NCI-H510A treated with DMSO at 0.1 percent for 48 hours (cell line): ENCODE data around the gene TMEM123.

ENCODE experiments used
- DNase-seq: peaks from one replicate; lab custom pipeline; 2025; lab: John Stamatoyannopoulos, UW

TMEM123 gene

DNA sequence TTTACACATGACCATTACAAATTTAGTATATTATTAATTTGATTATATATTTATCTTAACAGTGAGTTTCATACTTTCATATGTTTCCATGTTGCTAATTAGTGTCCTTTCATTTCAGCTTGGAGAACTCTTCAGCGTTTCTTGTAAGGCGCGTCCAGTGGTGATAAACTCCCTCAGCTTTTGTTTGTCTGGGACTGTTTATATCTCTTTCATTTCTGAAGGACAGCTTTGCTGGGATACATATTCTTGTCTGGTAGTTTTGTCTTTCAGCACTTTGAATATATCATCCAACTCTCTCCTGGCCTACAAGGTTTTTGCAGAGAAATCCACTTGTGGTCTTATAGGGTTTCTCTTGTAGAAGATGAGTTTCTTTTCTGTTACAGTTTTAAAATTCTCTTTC is 93.2 kb downstream of the TMEM123 start:
- DNase-seq, result no peak

DNA sequence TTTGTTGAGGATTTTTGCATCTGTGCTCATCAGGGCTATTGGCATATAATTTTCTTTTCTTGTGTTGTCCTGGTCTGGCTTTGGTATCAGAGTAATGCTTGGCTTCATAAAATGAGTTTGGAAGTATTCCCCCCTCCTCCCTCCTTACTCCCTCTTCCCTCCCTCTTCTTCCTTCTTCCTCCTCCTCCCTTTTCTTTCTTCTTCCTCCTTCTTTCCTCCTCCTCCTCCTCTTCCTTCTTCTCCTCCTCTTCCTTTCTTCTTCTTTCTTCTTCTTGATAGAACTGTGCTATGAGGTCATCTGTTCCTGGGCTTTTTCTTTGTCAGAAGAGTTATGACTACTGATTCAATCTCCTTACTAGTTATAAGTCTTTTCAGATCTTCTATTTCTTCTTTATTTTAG is 95.4 kb downstream of the TMEM123 start:
- DNase-seq, result no peak

DNA sequence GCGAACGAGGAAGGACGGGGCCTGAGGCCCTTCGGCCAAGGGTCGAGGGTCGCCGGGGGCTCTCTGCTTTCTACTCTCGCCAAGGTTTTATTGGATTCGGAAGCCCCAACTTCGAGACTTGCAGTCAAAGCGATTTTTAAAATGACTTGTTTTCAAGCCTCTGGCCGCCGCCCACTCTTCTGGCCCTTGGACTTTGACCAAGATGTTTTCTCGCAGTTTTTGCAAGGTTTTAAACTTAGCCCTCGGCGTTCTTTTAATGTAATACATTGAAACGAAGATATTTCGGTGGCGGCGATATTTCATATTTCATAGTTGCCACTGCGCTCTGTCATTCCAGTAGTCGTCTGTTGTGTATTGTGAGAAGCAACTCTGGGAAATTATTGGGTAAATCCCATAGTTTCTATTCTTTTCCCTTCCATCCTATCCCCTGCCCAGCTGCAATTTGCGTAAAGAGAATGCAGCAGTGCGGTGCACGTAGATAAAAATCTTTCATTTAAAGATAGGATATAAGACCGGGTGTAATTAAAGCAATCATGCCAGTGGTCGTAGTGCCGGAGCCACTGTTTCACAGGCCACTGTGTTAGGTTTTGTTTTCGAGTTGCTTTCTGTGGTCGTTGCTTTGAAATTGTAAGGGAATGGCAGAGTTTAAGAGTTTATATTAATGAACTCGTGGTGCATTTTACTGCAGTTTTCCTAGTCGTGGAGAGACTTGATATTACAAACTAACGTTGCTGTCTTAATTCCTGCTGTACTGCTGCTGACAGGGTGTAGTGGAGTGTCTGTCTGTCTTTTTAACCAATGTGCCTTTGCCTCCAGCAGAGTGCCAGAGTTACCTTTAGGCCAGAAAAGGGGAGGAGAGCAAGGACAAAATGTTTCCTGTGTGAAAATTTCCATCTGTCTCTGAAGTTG is 104.8 kb downstream of the TMEM123 start:
- DNase-seq, result peak; percentile 44

DNA sequence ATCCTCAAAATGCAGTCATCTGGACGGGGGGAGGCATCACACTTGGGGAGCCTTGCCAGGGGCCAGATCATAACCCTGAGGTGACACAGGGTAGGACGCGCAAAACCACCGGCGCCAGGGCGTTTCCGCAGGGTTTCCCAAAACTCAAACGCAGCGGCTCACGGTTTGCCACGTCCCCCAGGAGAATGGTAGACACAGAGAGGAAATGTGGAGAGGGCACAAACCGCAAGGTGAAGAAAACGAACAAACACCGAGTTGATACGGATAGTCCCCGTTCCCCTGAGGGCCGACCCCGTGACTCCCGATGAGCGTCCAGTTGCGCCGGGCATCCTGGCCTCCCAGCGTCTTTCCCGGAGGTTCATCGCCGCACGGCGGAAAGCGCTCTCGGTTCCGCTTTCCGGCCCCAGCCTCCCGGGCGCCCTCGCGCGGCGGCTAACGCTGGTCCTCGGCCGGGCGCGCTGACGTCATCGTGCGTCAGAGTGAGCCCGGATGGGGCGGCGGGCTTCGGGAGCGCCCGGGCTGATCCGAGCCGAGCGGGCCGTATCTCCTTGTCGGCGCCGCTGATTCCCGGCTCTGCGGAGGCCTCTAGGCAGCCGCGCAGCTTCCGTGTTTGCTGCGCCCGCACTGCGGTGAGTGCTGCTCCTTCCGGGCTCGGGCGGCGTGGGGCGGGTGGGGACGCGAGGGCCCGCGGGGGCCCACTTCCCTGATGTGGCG is 105.7 kb downstream of the TMEM123 start, which contains the start of gene BIRC2:
BIRC2 (plus strand) TSS at position 467 of the 714 bp plus-strand sequence. CDS start 2,641 bp downstream, outside the sequence.
- peak; percentile 83 for DNase-seq

DNA sequence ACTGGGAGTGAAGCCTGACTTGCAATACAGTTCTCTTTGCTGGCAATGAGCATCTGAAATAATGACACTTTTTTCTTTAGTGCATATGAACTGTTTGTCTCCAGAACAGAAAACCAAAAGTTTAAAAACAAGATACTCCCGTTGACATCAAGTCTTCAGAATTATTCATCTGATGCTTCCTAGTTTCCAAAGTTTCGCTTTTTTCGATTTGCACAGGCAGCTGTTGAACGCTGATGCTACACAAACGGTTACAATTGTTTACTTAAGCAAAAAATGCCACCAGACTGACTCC is 106.2 kb downstream of the TMEM123 start:
- peak; percentile 55 for DNase-seq
